Fibroblast of lung (primary cell): ENCODE measurements around the gene KBTBD2.

Source experiments
- CTCF ChIP-seq, 2 donors: IDR thresholded peaks in 1 of 2; conservative IDR thresholded peaks in 1 of 2; 1 replicate in 1 of 2; 2 replicates in 1 of 2; pipeline ENCODE4 v1.5.1; 2011 to 2012; ENCODE audit warnings: low read length in 2 of 2, control low read depth in 1 of 2, inconsistent platforms in 1 of 2, low read depth in 1 of 2, mild to moderate bottlenecking in 1 of 2
- EZH2 ChIP-seq: IDR thresholded peaks from 2 replicates; pipeline ENCODE4 v1.5.1; 2012; ENCODE audit warnings: low read length, control low read depth, mild to moderate bottlenecking; ENCODE audit errors: missing control alignments

- no peak for TF ChIP-seq CTCF (conservative IDR thresholded peaks at IDR 0.05 in 1 of 2, IDR thresholded peaks at IDR 0.05 in 1 of 2; ENCODE audit: low read depth in 1 of 2, low read length in 2 of 2)
- TF ChIP-seq EZH2: no peak
These were observed 26.0 kb downstream of the KBTBD2 start for GRCh38 chr7:32865448-32866030.
